Lower lobe of right lung (tissue), 2 donors: ENCODE results near the gene KCNQ5. TPM values are rescaled to one million over a fixed set of nuclear protein-coding genes. Genes with fewer than 3 reads are reported as not detected.

ENCODE experiments used
- ATAC-seq, 2 donors: fragments of 200-7000 bp; cut with Tn5 transposase; one replicate each; pipeline ENCODE4 v1.9.1; 2020 to 2022; ENCODE audit warnings: mild to moderate bottlenecking in 2 of 2, moderate library complexity in 2 of 2
- DNase-seq: peaks from one replicate; pipeline ENCODE4 v3.0.0-alpha.2; 2020
- H3K27ac ChIP-seq: fragments of 200-600 bp; one replicate; pipeline ENCODE4 v1.8.0; 2022
- H3K27me3 ChIP-seq: fragments of 200-600 bp; one replicate; pipeline ENCODE4 v1.8.0; 2022; ENCODE audit warnings: low read depth
- H3K36me3 ChIP-seq: fragments of 200-600 bp; one replicate; pipeline ENCODE4 v1.8.0; 2022; ENCODE audit warnings: mild to moderate bottlenecking
- H3K4me1 ChIP-seq: fragments of 200-600 bp; one replicate; pipeline ENCODE4 v1.8.0; 2022
- H3K4me3 ChIP-seq: fragments of 200-600 bp; one replicate; pipeline ENCODE4 v1.8.0; 2022; ENCODE audit warnings: mild to moderate bottlenecking
- H3K9me3 ChIP-seq: fragments of 200-600 bp; one replicate; pipeline ENCODE4 v1.8.0; 2022
- intact Hi-C: fragments of 100-400 bp; cut with DNase I; formaldehyde crosslinking; loops from one replicate; pipeline ENCODE4 v1.11.0; 2022
- microRNA-seq: library from miRNA; unstranded; fragments of <30 nt; microRNA quantifications from one replicate; pipeline ENCODE4 v1.2.0, GENCODE V29; 2020; ENCODE audit warnings: borderline number of aligned reads
- total RNA-seq: library from RNA; stranded (reverse); fragmentation: NEBNext Ultra II Directional; extraction: Animal tissue kit (Norgen Biotek cat#: 25700); gene quantifications from one replicate; pipeline ENCODE4 v1.2.1, GENCODE V29; 2021
- TF ChIP-seq, protein P1 (sequence below): fragments of 200-600 bp; IDR thresholded peaks from one replicate; pipeline ENCODE4 v1.8.0; 2022; ENCODE audit warnings: antibody characterized with exemption, mild to moderate bottlenecking
- donor health status: DM: no; HTN: yes; CAD: no; lungs with severe emphysema.

Gene KCNQ5
- total RNA-seq, 1 donor from 2014 or later, result 0.35 TPM

- TF ChIP-seq, protein P1, sequence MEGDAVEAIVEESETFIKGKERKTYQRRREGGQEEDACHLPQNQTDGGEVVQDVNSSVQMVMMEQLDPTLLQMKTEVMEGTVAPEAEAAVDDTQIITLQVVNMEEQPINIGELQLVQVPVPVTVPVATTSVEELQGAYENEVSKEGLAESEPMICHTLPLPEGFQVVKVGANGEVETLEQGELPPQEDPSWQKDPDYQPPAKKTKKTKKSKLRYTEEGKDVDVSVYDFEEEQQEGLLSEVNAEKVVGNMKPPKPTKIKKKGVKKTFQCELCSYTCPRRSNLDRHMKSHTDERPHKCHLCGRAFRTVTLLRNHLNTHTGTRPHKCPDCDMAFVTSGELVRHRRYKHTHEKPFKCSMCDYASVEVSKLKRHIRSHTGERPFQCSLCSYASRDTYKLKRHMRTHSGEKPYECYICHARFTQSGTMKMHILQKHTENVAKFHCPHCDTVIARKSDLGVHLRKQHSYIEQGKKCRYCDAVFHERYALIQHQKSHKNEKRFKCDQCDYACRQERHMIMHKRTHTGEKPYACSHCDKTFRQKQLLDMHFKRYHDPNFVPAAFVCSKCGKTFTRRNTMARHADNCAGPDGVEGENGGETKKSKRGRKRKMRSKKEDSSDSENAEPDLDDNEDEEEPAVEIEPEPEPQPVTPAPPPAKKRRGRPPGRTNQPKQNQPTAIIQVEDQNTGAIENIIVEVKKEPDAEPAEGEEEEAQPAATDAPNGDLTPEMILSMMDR, result no peak
- Histone ChIP-seq H3K9me3 (no peaks in the 10 kb centered on the region), H3K4me1 (no peaks in the 10 kb centered on the region), H3K4me3 (no peak overlapping the region), H3K27ac (no peak overlapping the region), H3K36me3 (no peaks in the 10 kb centered on the region), H3K27me3 (no peaks in the 10 kb centered on the region)
- ATAC-seq, result no peak
- intact Hi-C loops, result no loop called here
- no peak for DNase-seq
Observed at GRCh38 chr6:73234733-73235132, 612.9 kb downstream of the KCNQ5 start.

DNA sequence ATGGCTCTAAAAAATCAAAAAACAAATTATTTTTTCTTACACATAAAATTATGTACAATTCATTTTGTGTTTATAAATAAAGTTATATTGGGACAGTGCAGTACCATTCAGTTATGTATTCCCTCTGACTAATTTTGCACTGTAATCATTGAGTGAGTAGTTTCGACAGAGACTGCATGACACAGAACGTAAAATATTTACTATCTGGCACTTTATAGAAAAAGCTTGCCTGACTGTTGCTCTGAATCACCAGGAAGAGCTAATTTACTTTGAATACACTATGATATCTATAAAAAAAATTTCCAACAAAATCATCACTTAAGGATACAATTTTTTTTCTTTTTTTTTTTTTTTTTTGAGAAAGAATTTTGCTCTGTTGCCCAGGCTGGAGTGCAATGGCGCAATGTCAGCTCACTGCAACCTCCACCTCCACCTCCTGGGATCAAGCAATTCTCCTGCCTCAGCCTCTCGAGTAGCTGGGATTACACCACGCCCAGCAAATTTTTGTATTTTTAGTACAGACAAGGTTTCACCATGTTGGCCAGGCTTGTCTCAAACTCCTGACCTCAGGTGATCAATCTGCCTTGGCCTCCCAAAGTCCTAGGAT lies 614.4 kb downstream of the KCNQ5 start:
- intact Hi-C loops, result no loop called here
- no peak for ATAC-seq
- TF ChIP-seq, protein P1, result no peak
- H3K27me3 ChIP-seq, result no peaks in the 10 kb centered on the region
- no peaks in the 10 kb centered on the region for H3K9me3 ChIP-seq
- no peaks in the 10 kb centered on the region for H3K36me3 ChIP-seq
- H3K4me1 ChIP-seq, result no peaks in the 10 kb centered on the region
- no peak overlapping the region for H3K4me3 ChIP-seq
- H3K27ac ChIP-seq, result no peak overlapping the region
- no peak for DNase-seq

DNA sequence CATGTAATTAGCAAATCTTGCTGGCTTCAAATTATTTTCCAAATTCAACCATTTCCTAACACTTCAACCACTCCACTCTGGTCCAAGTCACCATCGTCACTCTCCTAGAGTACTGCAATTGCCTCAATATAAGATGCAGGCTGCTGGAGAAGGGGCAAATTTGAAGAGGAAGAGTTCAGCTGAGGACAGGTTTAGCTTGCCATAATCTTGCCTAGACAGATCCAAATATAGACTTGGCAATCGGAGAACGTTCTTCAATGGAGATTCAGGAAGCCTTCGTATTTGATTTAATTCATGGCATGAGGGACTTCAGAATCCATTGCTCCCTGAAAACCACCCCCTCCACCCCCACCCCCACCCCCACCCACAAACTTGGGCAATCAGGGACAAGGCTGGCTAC lies 618.9 kb downstream of the KCNQ5 start:
- TF ChIP-seq, protein P1, result no peak
- intact Hi-C loops, result no loop called here
- ATAC-seq, result no peak

GRCh38 chr6:73242001-73242400 lies 620.1 kb downstream of the KCNQ5 start:
- TF ChIP-seq, protein P1, result no peak
- Histone ChIP-seq H3K27me3 (no peaks in the 10 kb centered on the region), H3K27ac (no peak overlapping the region), H3K4me1 (no peaks in the 10 kb centered on the region), H3K4me3 (no peak overlapping the region), H3K9me3 (no peaks in the 10 kb centered on the region), H3K36me3 (no peaks in the 10 kb centered on the region)
- no peak for ATAC-seq
- no peak for DNase-seq
- intact Hi-C loops, result no loop called here

More for the DNA sequence above, 618.9 kb downstream of the KCNQ5 start:
- no peak for DNase-seq
- H3K4me3 ChIP-seq, result no peak overlapping the region
- H3K4me1 ChIP-seq, result no peaks in the 10 kb centered on the region
- no peak overlapping the region for H3K27ac ChIP-seq
- no peaks in the 10 kb centered on the region for H3K27me3 ChIP-seq
- no peaks in the 10 kb centered on the region for H3K36me3 ChIP-seq
- H3K9me3 ChIP-seq, result no peaks in the 10 kb centered on the region

Small RNA genes lying within 50 kb of the gene (microRNA-seq; reads per million reads assigned to microRNA genes)
- gene MIR4282, result not detected
